GM19324 (cell line): Measurements from ENCODE around the gene EML2.

Experiments used
- ATAC-seq: cut with Tn5 transposase; IDR thresholded peaks from one replicate; pipeline ENCODE4 v1.9.1; 2021; ENCODE audit warnings: mild to moderate bottlenecking, moderate library complexity; ENCODE audit not compliant: unreplicated experiment, low FRiP score

EML2 gene

DNA sequence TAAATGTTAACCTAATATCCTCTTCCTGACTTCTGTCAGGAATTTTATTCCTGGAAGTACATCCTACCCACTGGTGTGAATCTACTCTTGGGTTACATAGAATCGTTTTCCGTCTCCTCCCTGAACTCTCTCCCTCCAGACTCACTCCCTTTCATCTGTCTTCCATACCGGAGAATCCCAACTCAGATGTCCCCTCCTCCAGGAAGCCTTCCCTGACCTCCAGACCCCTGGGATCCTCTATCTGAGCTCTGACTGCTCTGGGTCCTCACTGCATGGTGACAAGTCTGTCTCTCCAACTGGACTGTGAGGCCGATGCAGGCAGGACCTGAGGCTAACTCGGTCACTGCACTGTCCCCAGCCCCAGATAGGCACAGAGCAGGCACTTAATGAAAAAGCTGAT lies 79.2 kb downstream of the EML2 start:
- no peak for ATAC-seq
